Muscle layer of colon (tissue), 2 donors: Measurements from ENCODE around the gene FRMD4A.

Experiments used
- H3K27ac ChIP-seq: one replicate; pipeline ENCODE4 v1.7.0; 2013; ENCODE audit warnings: low read depth, mild to moderate bottlenecking, low read length, moderate library complexity
- H3K27me3 ChIP-seq, 2 donors: one replicate each; pipeline ENCODE4 v1.7.0; 2013; ENCODE audit warnings: low read length in 2 of 2, mild to moderate bottlenecking in 2 of 2; ENCODE audit not compliant: insufficient read depth in 2 of 2, control insufficient read depth in 1 of 2
- H3K36me3 ChIP-seq: one replicate; pipeline ENCODE4 v1.7.0; 2013; ENCODE audit warnings: mild to moderate bottlenecking, low read length; ENCODE audit not compliant: insufficient read depth
- H3K4me1 ChIP-seq: one replicate; pipeline ENCODE4 v1.7.0; 2013; ENCODE audit warnings: mild to moderate bottlenecking, low read length; ENCODE audit not compliant: insufficient read depth
- H3K4me3 ChIP-seq, 2 donors: one replicate each; pipeline ENCODE4 v1.7.0; 2013; ENCODE audit warnings: low read length in 2 of 2, low read depth in 1 of 2, mild to moderate bottlenecking in 1 of 2, moderate library complexity in 1 of 2
- H3K9ac ChIP-seq: one replicate; pipeline ENCODE4 v1.7.0; 2013; ENCODE audit warnings: low read length
- H3K9me3 ChIP-seq: one replicate; pipeline ENCODE4 v1.7.0; 2013; ENCODE audit warnings: mild to moderate bottlenecking, low read length
- donor health status: abdominal sarcoma.
- donor health status: Adenocarcinoma of cecum.

The FRMD4A gene

DNA sequence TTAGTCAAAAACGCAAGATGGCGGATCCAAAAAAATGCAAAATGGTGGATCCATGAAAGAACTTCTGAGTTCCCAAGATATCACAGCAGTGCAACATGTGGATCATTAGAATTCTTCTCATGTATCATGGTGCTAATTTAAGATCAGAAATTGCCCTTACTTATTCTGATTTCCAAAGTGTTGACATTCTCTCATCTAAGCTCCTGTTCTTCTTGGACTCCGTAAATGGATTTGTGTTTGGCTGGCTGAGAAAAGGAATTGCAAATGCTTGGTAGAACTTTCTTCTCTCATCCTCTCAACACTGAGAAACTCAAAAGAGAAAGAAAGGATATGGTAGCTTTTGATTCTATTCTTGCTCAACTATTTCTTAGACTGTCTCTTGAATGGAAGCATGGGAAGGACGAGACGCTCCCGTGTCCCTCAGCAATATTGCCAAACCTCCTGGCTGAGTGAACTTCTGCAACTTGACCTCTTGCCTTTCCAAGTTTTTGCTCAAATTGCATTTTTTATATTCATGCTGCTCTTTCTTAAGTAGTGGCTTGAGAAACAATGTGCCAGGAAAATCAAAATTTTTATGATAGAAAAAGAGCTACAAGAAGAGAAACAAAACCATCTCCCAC is 44.7 kb downstream of the FRMD4A start:
- Histone ChIP-seq H3K9me3 (no peaks in the 10 kb centered on the region), H3K9ac (no peak overlapping the region), H3K4me3 (no peak overlapping the region), H3K27ac (no peak overlapping the region), H3K36me3 (no peaks in the 10 kb centered on the region), H3K4me1 (no peaks in the 10 kb centered on the region), H3K27me3 (no peaks in the 10 kb centered on the region)

DNA sequence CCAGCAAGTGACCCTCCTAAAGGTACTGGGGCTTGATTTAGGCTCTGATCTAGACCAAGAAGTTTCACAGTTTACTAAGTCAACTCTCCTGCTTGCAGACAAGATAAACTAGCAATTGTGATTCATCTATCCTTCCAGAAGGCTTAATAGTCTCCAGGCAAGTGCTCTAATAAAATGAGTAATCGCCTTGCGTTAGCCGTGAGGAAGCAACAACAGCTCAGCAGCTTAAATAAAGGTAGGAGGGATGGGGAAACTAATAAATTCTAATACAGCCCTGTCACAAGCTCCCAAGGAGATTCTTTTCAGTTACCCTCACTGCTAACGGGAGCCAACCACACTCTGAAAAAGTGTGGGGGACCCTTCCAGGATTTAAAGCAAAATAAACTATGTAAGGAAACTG is 48.4 kb downstream of the FRMD4A start:
- Histone ChIP-seq H3K27ac (no peak overlapping the region), H3K9ac (no peak overlapping the region), H3K9me3 (no peaks in the 10 kb centered on the region), H3K4me3 (no peak overlapping the region), H3K4me1 (peaks cover 10% of the 10 kb centered on the region), H3K27me3 (no peaks in the 10 kb centered on the region), H3K36me3 (no peaks in the 10 kb centered on the region)

DNA sequence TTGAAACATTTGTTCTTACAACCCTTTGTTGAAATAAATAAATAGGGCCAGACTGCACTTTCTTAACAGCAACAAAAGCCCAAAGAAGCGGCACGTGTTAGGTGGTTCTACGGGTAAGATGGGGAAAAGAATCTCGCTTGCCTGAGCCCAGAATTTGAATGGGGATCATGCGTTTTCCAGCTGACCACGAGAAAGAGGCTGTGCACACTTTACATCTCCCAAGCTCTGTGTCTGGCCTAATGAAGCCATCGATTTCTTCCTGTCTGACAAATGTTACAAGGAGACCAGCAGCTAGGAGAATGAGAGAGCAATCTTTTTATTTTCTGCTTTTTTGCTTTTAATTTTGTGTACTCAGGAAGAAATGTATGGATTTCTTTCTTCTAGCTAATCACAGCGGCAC is 52.2 kb downstream of the FRMD4A start:
- no peak overlapping the region for H3K4me3 ChIP-seq

DNA sequence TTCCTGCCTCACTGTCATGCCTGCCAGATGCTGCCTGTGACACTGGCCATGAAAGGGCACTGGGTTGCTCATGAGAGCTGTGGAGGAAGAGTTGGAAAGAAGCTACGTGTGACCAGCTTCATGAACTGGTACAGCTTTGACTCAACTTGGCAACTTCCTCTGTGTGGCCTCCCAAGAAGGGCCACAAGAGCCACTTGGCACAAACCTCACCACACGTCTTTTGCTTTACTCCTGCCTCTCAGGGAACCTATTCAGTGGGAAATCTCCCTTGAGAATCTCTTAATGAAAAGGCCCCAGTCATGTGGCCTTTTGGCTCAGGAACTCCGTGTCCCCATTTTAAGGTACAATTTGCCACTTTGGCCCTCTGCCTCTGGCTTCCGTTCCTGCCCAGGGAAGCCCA is 54.5 kb downstream of the FRMD4A start:
- Histone ChIP-seq H3K27me3 (no peaks in the 10 kb centered on the region), H3K9ac (no peak overlapping the region), H3K9me3 (no peaks in the 10 kb centered on the region), H3K4me1 (peaks cover 10% of the 10 kb centered on the region), H3K36me3 (no peaks in the 10 kb centered on the region), H3K4me3 (no peak overlapping the region), H3K27ac (no peak overlapping the region)

More for the DNA sequence above, 52.2 kb downstream of the FRMD4A start:
- no peaks in the 10 kb centered on the region for H3K9me3 ChIP-seq
- H3K27ac ChIP-seq, result no peak overlapping the region
- no peaks in the 10 kb centered on the region for H3K36me3 ChIP-seq
- no peaks in the 10 kb centered on the region for H3K27me3 ChIP-seq
- no peak overlapping the region for H3K9ac ChIP-seq
- H3K4me1 ChIP-seq, result peaks cover 10% of the 10 kb centered on the region

DNA sequence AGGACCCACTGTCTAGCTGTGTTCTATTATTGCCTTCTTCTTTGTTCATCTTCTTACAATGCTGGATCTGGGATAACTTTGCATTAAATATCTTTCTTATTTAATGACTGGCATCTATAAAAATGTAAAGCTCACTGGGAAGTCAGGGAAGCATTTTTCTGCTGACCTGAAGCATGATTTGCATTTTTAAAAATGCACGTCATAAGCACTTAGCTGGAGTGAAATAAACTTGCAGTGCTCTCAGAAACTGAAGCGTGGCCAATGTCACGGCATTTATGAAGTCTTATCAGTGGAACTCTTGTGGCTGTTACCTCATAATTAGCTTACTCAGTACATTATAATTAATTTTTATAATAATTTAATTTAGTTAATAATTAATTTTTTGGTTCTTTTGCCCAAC is 59.1 kb downstream of the FRMD4A start:
- no peaks in the 10 kb centered on the region for H3K27me3 ChIP-seq
- H3K9ac ChIP-seq, result no peak overlapping the region
- no peaks in the 10 kb centered on the region for H3K9me3 ChIP-seq

DNA sequence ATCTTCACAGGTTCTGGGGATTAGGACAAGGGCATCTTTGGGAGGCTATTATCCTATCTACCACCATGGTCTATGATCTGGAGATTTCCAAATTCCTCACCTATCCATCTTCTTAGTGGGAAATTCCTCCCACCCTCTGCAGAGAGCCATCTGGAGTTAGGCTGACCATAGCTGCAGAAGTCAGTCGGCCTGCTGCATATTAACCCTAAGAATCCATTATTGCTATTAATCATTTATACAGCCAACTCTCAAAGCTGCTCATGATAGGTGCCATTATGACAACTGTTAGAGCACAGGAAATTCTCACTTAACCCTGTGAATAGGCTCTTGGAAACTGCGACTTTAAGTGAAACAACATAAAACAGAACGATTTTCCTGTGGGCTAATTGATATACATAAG is 60.4 kb downstream of the FRMD4A start:
- Histone ChIP-seq H3K4me1 (no peaks in the 10 kb centered on the region), H3K9me3 (no peaks in the 10 kb centered on the region), H3K36me3 (no peaks in the 10 kb centered on the region), H3K27ac (no peak overlapping the region), H3K4me3 (no peak overlapping the region), H3K9ac (no peak overlapping the region), H3K27me3 (no peaks in the 10 kb centered on the region)

More for the DNA sequence above, 59.1 kb downstream of the FRMD4A start:
- no peak overlapping the region for H3K27ac ChIP-seq
- H3K4me3 ChIP-seq, result no peak overlapping the region
- no peaks in the 10 kb centered on the region for H3K4me1 ChIP-seq
- H3K36me3 ChIP-seq, result no peaks in the 10 kb centered on the region

DNA sequence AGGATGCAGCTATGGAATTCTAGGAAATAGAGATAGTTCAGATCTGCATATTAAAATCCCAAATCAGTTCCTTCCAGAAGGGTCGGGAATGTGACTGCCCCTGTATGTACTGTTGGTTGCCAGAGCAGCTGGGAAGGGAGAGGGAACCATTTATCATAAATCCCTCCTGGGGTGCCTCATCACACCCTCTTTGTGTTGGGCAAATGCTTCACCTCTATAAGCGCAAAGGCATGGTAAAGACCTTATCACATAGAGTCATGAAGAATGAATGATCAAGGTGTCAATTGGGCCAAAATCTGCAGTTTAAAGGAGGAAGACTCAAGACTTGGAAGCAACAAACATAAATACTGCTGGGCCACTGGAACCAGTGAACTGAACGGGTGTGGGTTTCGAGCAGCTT is 65.0 kb downstream of the FRMD4A start:
- H3K4me1 ChIP-seq, result peaks cover 14% of the 10 kb centered on the region
- H3K27me3 ChIP-seq, result no peaks in the 10 kb centered on the region
- no peak overlapping the region for H3K27ac ChIP-seq
- no peak overlapping the region for H3K4me3 ChIP-seq
- H3K36me3 ChIP-seq, result no peaks in the 10 kb centered on the region
- no peak overlapping the region for H3K9ac ChIP-seq
- no peaks in the 10 kb centered on the region for H3K9me3 ChIP-seq

DNA sequence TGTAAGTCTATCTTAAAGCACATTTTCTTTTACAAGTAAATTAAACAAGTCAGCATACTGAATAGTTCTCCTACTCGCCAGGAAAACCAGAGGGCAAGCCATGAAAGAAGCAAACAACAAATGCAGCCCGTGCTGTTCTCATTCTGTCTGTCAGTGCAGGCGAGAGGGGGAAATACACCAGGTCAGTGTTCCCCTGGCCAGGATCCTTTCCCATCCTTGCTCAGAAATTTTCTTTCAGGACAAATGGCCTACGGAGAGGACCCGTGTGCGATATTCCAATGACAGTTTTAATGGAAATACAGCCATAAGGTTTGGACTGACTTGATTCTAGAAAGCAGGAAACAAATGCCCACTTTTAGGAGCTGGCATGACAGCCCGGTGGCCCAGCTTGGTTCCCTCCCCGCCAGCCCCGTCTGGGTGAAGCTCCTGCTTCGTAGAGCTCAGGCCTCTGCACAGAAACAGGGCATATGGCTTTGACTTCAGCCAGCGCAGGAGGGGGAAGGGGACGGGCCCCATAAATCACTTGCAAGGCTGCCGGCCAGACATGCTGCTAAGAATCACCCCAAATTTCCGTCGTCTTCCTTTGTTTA is 67.8 kb downstream of the FRMD4A start:
- Histone ChIP-seq H3K9ac (no peak overlapping the region), H3K4me3 (no peak overlapping the region), H3K9me3 (no peaks in the 10 kb centered on the region), H3K36me3 (no peaks in the 10 kb centered on the region), H3K27me3 (no peaks in the 10 kb centered on the region), H3K4me1 (peaks cover 26% of the 10 kb centered on the region), H3K27ac (peak overlapping the region; percentile 59)

DNA sequence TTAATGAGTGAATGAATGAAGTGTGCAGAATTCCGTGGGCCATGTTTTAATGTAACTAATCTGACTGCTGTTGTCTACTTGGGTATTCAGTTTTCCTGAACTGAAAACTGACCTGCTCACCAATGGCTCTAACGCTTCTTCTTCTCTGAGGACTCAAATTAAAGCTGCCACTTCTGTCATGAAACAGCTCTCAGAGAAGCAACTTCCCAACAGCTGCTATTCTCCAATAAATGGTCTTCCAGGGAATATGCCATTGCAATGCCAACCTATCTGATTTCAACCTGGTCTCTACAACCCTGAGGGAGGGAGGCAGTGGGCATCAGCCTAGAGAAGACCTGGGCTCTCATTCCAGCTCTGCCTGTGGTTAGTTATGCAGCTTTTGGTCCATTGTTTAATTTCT is 69.4 kb downstream of the FRMD4A start:
- H3K36me3 ChIP-seq, result no peaks in the 10 kb centered on the region
- no peak overlapping the region for H3K9ac ChIP-seq
- peaks cover 26% of the 10 kb centered on the region for H3K4me1 ChIP-seq
- no peaks in the 10 kb centered on the region for H3K9me3 ChIP-seq
- no peaks in the 10 kb centered on the region for H3K27me3 ChIP-seq
- H3K4me3 ChIP-seq, result no peak overlapping the region
- no peak overlapping the region for H3K27ac ChIP-seq

DNA sequence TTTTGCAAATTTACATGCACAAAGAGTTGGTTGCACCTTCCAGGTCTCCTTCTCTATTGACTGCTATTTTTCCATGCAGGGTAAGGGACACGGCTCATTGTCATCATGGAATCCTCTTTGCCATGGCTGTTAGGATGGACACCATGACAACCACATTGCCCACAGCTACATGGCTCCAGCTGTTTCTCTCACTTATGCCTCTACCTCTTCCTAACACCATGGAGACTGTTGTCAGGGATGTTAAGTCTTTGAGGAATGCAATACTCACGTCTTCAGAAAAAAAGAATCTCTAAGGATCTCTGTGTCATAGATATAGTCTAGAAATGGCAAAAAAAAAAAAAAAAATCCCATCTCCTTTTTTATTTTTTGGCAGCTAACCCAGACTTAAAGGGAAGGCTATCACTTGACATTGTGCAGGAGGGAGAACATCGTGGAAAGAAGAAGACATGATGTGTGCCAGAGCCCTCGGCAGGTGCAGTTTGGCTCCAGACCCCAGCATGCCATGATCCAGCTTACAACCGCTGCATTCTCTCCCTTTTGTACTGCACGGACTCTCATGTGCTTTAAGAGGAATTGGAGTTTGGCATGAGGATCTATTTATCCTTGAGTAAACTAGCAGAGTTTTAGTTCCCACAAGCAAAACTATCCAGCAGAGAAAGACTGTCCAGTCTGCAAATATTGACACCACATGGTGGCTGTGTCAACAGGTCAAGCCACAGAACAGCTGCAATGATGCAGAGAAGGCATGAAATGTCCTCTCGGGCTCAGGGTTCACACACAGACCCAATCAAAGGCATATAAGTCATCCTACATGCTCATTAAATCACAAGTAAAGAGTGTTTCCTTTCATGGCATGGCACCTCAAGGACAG is 70.8 kb downstream of the FRMD4A start:
- Histone ChIP-seq H3K27me3 (no peaks in the 10 kb centered on the region), H3K4me1 (peaks cover 26% of the 10 kb centered on the region), H3K9ac (no peak overlapping the region), H3K27ac (peak overlapping the region; percentile 32), H3K4me3 (no peak overlapping the region), H3K36me3 (no peaks in the 10 kb centered on the region), H3K9me3 (no peaks in the 10 kb centered on the region)

DNA sequence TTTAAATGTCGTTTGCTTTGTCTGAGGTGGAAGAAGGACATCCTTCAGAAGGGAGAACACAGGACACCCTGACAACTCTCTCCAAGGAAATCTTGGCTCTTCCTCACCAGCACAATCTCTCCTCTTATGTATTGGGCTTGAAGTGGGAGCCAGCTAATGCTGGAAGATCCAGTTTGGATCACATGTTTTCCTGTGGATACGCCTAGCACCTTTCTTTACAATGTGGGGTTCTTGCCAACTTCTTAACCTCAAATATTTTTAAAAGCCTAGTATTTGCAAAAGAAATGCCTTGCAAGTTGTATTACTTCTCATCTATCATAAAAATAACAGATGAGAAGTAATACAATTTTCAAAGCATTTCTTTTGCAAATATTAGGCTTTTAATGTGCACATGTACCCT is 76.4 kb downstream of the FRMD4A start:
- no peaks in the 10 kb centered on the region for H3K27me3 ChIP-seq
- H3K36me3 ChIP-seq, result no peaks in the 10 kb centered on the region
- H3K4me3 ChIP-seq, result no peak overlapping the region
- peaks cover 5% of the 10 kb centered on the region for H3K9me3 ChIP-seq
- no peaks in the 10 kb centered on the region for H3K4me1 ChIP-seq
- no peak overlapping the region for H3K9ac ChIP-seq
- H3K27ac ChIP-seq, result no peak overlapping the region
